RCC 7860 (cell line): ENCODE measurements around the gene TDRD15.
"Not testable (repeated sequence)": the region's sequence is repeated elsewhere in the genome, so short reads cannot be mapped to it uniquely, and the experiment has no call there.

Source experiments
- DNase-seq: peaks from one replicate; pipeline ENCODE4 v3.0.0-alpha.2; 2015; ENCODE audit warnings: low spot score
- FAIRE-seq: peaks from 2 replicates; lab custom pipeline; 2012; peaks lifted over from hg19 to GRCh38; lab: Jason Lieb, UNC

The TDRD15 gene

DNA sequence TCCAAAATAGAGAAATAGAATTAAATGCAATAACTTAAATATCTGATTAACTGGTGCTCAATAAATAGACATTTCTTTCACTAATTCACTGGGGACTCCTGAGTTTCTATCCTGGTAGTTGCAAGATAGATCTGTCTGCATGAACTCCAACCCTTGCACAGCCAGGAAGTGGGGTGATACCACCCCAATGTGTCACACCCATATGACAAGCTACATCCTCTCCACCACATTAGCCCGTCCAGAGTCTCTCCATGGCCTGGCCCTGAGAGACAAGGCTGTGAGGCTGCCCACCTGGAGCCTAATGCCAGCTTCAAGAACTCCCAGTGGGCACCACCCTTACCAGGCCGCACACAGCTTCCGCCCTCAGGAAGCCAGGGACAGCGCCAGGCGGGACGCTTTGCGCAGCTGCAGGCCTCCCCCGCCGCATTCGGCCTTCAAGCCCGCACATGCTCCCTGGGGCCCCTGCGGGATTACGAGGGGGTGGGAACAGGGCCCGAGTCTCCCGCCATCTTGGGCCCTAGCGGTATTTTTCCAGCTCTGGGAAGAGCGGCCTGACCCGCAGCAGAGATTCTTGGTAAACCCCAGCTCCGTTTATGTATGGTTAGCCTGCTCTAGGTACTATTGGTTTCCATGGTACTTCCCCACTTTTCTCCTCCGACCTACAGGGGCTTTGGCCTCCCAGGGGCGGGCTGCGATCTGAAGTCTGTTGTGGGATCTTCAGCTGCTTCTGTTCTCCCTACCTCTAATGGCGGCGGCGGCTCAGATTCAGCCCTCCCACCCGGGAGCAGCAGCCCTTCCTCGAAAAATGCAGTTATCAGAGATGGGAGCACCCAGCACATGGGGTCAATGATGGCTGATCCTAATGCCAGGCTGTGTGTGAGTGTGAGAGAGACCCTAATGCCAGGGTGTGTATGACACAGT is at the start of gene TDRD15:
Gene TDRD15, plus strand, starts transcription at position 496 of the 921 bp plus-strand sequence. CDS start 13,500 bp downstream, outside the sequence.
- FAIRE-seq: no peak

DNA sequence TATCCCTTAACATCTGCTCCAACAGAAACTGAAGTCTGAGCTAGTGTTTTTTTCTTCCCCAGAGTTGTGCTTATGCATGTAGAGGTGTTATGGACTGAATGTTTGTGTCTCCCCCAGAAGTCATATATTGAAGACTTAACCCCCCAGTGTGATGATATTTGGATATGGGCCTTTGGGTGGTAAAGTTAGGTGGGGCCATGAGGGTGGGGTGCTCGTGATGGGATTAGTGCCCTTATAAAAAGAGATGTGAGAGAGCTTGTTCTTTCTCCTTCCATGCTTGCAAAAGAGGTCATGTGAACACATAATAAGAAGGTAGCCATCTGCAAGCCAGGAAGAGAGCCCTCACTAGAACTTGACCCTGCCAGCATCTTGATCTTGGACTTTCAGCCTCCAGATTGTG is 45.5 kb upstream of the TDRD15 start:
- DNase-seq (no peak), FAIRE-seq (no peak)

More for the DNA sequence above, at the start of gene TDRD15:
- DNase-seq: no peak

DNA sequence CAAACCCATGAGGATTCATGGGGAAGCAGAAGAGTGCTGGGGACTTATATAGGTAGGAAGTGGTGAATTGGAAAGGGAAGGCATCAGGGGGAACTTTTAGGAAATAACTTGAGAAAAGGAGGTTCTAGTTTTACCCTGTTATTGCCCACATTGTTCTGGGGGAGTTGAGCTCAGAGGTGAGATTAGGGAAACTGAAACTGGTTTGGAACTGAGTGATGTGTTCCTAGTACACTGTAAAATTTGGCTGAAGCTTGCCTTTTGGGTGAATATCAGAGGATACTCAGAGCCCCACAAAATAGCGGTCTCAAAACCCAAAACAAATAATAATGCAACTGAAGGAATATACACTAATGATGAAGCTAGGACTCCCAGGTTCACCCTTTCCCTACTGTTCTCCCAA is 40.3 kb upstream of the TDRD15 start:
- DNase-seq (no peak), FAIRE-seq (no peak)

- DNase-seq (no peak), FAIRE-seq (no peak)
Measured at GRCh38 chr2:21084401-21084800, 39.4 kb upstream of the TDRD15 start.

DNA sequence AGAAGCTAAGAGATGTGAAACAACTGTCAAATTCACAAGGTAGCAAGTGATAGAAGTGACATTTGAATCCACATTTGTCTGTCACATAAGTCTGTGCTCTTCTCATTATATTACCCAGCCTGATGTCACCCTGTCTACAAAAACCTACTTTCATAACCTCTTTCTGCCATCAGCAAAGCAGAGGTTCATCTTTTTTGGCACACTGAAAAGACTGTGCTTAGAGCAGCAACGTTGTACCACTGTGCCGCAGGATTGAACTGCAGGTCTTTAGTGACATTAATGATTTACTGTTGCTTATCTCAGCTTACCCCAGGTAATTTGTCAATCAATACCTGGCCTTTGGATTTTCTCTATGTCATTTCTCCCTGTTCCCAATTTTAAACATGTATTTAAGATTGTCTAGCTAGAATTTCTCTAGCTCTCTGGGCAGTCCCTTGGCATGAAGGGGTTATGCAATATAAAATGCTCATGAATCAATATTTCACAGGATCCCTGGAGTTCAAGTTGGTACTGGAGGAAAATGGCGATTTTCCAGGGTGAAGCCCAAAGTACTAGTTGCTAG is 31.4 kb upstream of the TDRD15 start:
- no peak for FAIRE-seq
- no peak for DNase-seq

- DNase-seq (no peak), FAIRE-seq (no peak)
Measured at GRCh38 chr2:21095178-21095577, 28.6 kb upstream of the TDRD15 start.

DNA sequence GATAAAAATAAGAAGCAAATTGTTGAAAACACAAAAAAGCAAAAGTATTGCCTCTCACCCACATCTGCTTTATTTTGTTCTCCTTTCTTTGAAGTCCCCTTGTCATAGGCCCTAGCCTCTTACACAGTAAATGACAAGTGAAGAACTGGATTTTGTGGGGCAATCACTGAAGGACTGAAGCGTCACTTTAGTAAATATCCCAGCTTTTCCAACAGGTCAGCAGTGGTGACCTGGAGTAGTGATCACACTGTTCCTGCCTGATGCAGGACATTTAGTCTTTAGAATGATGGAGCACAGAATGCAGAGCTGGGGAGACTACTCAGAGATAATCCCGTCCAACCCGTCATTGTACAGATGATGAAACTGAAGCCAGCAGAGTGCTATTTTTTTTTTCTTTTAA is 28.1 kb upstream of the TDRD15 start:
- DNase-seq: no peak
- FAIRE-seq: no peak

- no peak for DNase-seq
- FAIRE-seq: no peak
Measured at GRCh38 chr2:21096458-21096857, 27.3 kb upstream of the TDRD15 start.

- FAIRE-seq: no peak
Measured at GRCh38 chr2:21097331-21097730, 26.4 kb upstream of the TDRD15 start.

DNA sequence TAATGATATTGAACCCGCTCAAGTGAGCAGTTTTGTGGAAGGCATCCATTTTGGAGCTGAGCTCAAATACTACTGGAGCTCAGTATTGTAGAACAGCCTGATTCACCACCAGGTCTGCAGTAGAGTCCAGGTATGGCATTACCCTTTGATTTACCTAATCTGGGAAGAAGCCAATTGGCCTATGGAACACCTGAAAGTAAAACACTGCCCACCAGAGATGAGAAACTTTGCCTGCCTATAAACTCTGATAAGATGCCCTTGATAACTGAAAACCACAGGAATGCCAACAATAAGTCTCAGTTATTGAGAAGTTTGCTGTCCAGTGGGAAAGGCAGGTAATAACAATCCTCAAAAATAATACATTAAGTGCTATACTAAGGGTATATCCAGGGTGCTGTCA is 25.5 kb upstream of the TDRD15 start:
- FAIRE-seq (no peak), DNase-seq (no peak)

More at GRCh38 chr2:21097331-21097730, 26.4 kb upstream of the TDRD15 start:
- DNase-seq: no peak

GRCh38 chr2:21099281-21099907 is 24.4 kb upstream of the TDRD15 start:
- no peak for DNase-seq
- no peak for FAIRE-seq

- FAIRE-seq, DNase-seq: not testable (repeated sequence)
Measured at GRCh38 chr2:21101514-21102155, 22.1 kb upstream of the TDRD15 start.

GRCh38 chr2:21102356-21102755 is 21.4 kb upstream of the TDRD15 start:
- DNase-seq (no peak), FAIRE-seq (no peak)

DNA sequence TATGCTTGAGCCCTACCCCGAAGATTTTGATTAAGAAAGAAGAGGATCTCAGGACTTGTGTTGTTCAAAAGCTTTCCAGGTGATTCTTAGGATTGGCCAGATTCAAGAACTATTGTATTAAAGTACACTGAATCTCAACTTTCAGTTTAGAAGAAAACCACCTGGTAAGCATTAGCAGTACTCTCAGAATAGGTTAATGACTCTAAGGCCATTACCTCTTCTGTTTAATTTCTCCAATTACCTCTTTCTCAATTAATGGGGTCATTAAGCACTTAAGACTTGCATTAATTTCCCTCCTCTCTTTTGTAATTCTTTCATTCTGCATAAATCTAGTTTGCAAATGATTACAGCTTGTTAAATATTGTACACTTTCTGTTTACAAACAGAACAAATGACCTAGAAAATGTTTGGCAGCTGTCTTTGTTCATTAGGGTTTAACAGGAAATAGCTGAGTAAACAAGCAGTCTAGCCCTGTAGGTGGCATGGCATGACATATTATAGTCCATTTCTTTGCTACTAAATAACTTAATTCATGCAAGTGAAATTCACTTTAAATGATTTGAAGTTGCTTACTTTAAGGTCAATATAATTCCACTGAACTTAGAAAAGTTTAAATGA is 20.4 kb upstream of the TDRD15 start:
- no peak for FAIRE-seq

DNA sequence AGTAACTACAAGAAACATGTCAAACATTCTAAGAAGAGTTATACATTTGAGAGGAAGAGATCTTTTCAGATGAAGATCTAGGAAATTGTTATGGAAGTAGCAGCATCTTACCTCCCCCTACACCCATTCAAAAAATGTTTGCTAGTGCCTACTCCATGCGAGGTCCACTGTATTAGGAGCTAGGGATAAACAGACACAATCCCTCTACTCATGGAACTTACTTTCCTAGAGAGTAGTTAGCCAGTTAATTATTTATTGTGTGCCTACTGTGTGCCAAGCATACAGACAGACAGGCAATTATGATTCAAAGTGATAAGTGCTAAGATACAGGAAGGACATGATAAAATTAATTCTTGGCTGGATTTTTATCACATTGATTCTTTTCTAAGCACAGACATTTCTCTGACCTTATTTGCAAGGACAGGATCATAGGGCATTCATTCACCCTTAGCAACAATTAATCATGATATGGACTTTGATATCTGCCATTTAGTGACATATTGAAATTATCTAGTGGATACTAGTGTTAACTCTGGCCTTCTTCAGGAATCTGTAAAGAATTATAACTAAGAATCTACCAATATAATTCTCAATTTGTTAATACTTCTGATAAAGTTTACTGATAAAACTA is 19.6 kb upstream of the TDRD15 start:
- DNase-seq (no peak), FAIRE-seq (no peak)

More for the DNA sequence above, 20.4 kb upstream of the TDRD15 start:
- no peak for DNase-seq

DNA sequence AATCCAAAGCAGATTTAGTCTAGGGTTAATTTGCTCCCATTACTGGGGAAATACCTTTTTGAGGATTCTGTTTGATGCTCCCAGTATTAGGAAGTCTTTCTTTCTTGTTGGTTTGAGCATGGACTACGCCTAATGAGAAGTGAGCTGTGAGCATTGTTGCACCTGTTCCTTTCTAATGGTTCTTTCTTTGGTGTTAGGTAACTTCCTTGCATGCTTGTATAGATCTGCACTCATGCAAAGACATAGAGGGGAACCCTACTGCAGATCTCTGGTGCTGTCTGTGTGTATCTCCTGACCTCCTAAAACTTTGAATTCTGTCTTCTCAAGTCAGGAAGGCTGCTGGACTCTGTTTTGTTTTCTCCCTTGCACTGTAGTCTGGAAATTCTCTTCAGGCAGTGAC is 12.8 kb upstream of the TDRD15 start:
- FAIRE-seq (no peak), DNase-seq (no peak)

DNA sequence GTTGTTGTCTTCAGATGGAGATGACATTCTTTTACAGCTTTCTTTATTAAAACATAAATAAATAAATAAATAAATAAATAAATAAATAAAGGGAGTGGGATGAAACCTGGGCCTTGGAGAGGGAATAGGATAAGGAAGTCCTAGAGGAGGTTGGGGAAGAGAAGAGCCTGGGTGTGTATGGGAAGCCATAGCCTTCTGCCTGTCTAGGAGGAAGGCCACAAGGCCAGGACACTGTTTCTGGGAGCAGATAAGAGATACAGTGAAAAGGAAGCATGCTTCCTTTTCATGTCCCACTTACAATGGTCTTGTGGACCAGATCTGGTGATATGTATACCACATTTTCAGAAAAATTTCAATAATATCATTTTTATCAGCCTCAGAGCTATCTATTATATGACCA is 6.1 kb upstream of the TDRD15 start:
- FAIRE-seq (no peak), DNase-seq (no peak)

GRCh38 chr2:21118302-21118920 is 5.4 kb upstream of the TDRD15 start:
- FAIRE-seq (peak; percentile 38), DNase-seq (no peak)

GRCh38 chr2:21131861-21132260 is 8.1 kb downstream of the TDRD15 start:
- no peak for FAIRE-seq
- no peak for DNase-seq

- no peak for DNase-seq
- FAIRE-seq: no peak
Measured at GRCh38 chr2:21135585-21135984, 11.8 kb downstream of the TDRD15 start.
